ENCODE measurements around the gene COLEC12.

- TF ChIP-seq, protein P1, sequence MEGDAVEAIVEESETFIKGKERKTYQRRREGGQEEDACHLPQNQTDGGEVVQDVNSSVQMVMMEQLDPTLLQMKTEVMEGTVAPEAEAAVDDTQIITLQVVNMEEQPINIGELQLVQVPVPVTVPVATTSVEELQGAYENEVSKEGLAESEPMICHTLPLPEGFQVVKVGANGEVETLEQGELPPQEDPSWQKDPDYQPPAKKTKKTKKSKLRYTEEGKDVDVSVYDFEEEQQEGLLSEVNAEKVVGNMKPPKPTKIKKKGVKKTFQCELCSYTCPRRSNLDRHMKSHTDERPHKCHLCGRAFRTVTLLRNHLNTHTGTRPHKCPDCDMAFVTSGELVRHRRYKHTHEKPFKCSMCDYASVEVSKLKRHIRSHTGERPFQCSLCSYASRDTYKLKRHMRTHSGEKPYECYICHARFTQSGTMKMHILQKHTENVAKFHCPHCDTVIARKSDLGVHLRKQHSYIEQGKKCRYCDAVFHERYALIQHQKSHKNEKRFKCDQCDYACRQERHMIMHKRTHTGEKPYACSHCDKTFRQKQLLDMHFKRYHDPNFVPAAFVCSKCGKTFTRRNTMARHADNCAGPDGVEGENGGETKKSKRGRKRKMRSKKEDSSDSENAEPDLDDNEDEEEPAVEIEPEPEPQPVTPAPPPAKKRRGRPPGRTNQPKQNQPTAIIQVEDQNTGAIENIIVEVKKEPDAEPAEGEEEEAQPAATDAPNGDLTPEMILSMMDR (optimal IDR thresholded peaks at IDR 0.05 in 1 of 3, IDR thresholded peaks at IDR 0.05 in 1 of 3, conservative IDR thresholded peaks at IDR 0.05 in 1 of 3; ENCODE audit: extremely low read depth in 1 of 3, insufficient read depth in 2 of 3, low read length in 3 of 3) = no peak
- TF ChIP-seq EZH2 (IDR thresholded peaks at IDR 0.05; ENCODE audit: low read length) = no peak
Observed at GRCh38 chr18:549967-550366, 49.5 kb upstream of the COLEC12 start.

Measured in keratinocyte (primary cell).